22Rv1 (cell line): Measurements from ENCODE around the gene ORAI3.

ENCODE experiments used
- CTCF ChIP-seq: fragments of 450-650 bp; IDR thresholded peaks from 2 replicates; pipeline ENCODE4 v1.5.1; 2017; ENCODE audit warnings: mild to moderate bottlenecking
- ZFX ChIP-seq: fragments of 450-650 bp; IDR thresholded peaks from 2 replicates; pipeline ENCODE4 v1.6.1; 2017; ENCODE audit warnings: antibody characterized with exemption, borderline replicate concordance

- no peak for TF ChIP-seq CTCF
- no peak for TF ChIP-seq ZFX
These were observed 37.5 kb downstream of the ORAI3 start for GRCh38 chr16:30986129-30986991.
